K562 (cell line): ENCODE results near the gene PTBP3. TPM values are rescaled to one million over a fixed set of nuclear protein-coding genes. Genes with fewer than 3 reads are reported as not detected.

ENCODE experiments used
- CBFB ChIP-seq: sonication (generic); formaldehyde crosslinking; IDR thresholded peaks from 2 replicates; pipeline ENCODE4 v1.4.0; 2020; ENCODE audit warnings: mild to moderate bottlenecking, missing genetic modification reagents
- CBX2 ChIP-seq: fragments of 200-600 bp; sonication (generic); IDR thresholded peaks from one replicate; pipeline ENCODE4 v1.6.1; 2012; ENCODE audit warnings: mild to moderate bottlenecking, low read length, inconsistent platforms; ENCODE audit not compliant: insufficient read depth, poor library complexity, severe bottlenecking
- CHD2 ChIP-seq: IDR thresholded peaks from 2 replicates; pipeline ENCODE4 v1.6.1; 2011; ENCODE audit warnings: low read depth, low read length
- CREB3L1 ChIP-seq: fragments of 450-650 bp; IDR thresholded peaks from 2 replicates; pipeline ENCODE4 v1.6.1; 2014; ENCODE audit warnings: low read depth, mild to moderate bottlenecking, moderate library complexity, borderline replicate concordance
- DLX4 ChIP-seq: fragments of 250-450 bp; sonication (Bioruptor Pico); IDR thresholded peaks from 2 replicates; pipeline ENCODE4 v1.6.1; 2021; ENCODE audit warnings: mild to moderate bottlenecking
- E2F4 ChIP-seq: sonication (generic); formaldehyde crosslinking; IDR thresholded peaks from 2 replicates; pipeline ENCODE4 v1.8.0; 2022; ENCODE audit warnings: mild to moderate bottlenecking, low read depth, missing genetic modification reagents
- LARP7 ChIP-seq: fragments of 450-650 bp; IDR thresholded peaks from 2 replicates; pipeline ENCODE4 v1.6.1; 2016
- MAX ChIP-seq: sonication (generic); formaldehyde crosslinking; IDR thresholded peaks from 2 replicates; pipeline ENCODE4 v1.9.0; 2022; ENCODE audit warnings: mild to moderate bottlenecking, missing genetic modification reagents
- MCM5 ChIP-seq: fragments of 450-650 bp; IDR thresholded peaks from 2 replicates; pipeline ENCODE4 v1.6.1; 2016; ENCODE audit warnings: low read depth
- MCM7 ChIP-seq, 2 experiments: fragments of 450-650 bp; IDR thresholded peaks; 2 replicates each; pipeline ENCODE4 v1.6.1; 2016 to 2018
- NONO ChIP-seq, 2 experiments: fragments of 200-400 bp in 1 of 2; fragments of 450-650 bp in 1 of 2; formaldehyde crosslinking in 1 of 2; IDR thresholded peaks; 2 replicates each; pipeline ENCODE4 v1.6.1; 2017; ENCODE audit warnings: low read depth in 2 of 2, mild to moderate bottlenecking in 2 of 2, moderate library complexity in 2 of 2, low read length in 1 of 2
- NR2F6 ChIP-seq: fragments of 450-650 bp; formaldehyde crosslinking; IDR thresholded peaks from 2 replicates; pipeline ENCODE4 v1.4.0; 2020; ENCODE audit warnings: mild to moderate bottlenecking
- NR4A1 ChIP-seq, 2 experiments: fragments of 250-450 bp in 1 of 2; fragments of 450-650 bp in 1 of 2; sonication (Bioruptor Pico) in 1 of 2; IDR thresholded peaks; 2 replicates each; pipeline versions ENCODE4 v1.4.0 to v1.6.1; 2016 to 2020; ENCODE audit warnings: mild to moderate bottlenecking in 2 of 2, missing compliant biosample characterization in 1 of 2, missing genetic modification characterization in 1 of 2, moderate library complexity in 1 of 2
- SRSF7 ChIP-seq: fragments of 200-400 bp; formaldehyde crosslinking; optimal IDR thresholded peaks from 2 replicates; pipeline ENCODE3; 2017; ENCODE audit warnings: mild to moderate bottlenecking, low read depth, low read length
- STAT5A ChIP-seq: IDR thresholded peaks from 2 replicates; pipeline ENCODE4 v1.6.1; 2012; ENCODE audit warnings: low read length, inconsistent platforms, borderline replicate concordance
- ZNF146 ChIP-seq: IDR thresholded peaks from one replicate; pipeline ENCODE4 v1.6.1; 2018; ENCODE audit warnings: missing compliant biosample characterization; ENCODE audit not compliant: unreplicated experiment
- ZNF165 ChIP-seq: fragments of 250-450 bp; sonication (Bioruptor Pico); IDR thresholded peaks from 2 replicates; pipeline ENCODE4 v1.4.0; 2020; ENCODE audit warnings: borderline replicate concordance
- ZNF518B ChIP-seq: fragments of 250-450 bp; sonication (Bioruptor Pico); IDR thresholded peaks from 2 replicates; pipeline ENCODE4 v1.5.0; 2021; ENCODE audit warnings: mild to moderate bottlenecking, moderate library complexity
- ZNF551 ChIP-seq: fragments of 250-450 bp; sonication (Bioruptor Pico); IDR thresholded peaks from 2 replicates; pipeline ENCODE4 v1.5.0; 2021; ENCODE audit warnings: mild to moderate bottlenecking, moderate library complexity
- ZNF75A ChIP-seq: fragments of 450-650 bp; formaldehyde crosslinking; IDR thresholded peaks from 2 replicates; pipeline ENCODE4 v1.4.0; 2020; ENCODE audit warnings: mild to moderate bottlenecking
- ZNF79 ChIP-seq: fragments of 250-450 bp; sonication (Bioruptor Pico); IDR thresholded peaks from 2 replicates; pipeline ENCODE4 v1.4.0; 2020; ENCODE audit warnings: low read depth, mild to moderate bottlenecking, moderate library complexity
- polyA plus RNA-seq, 8 experiments: library from polyadenylated mRNA; depleted of rRNA in 4 of 8; stranded (reverse) in 5 of 8; unstranded in 3 of 8; fragments of >200 nt; fragmentation: Nextera tagmentation in 2 of 8; fragmentation: Illumina TruSeq in 1 of 8; extraction: Ambion mirVana in 2 of 8; extraction: Trizol in 1 of 8; gene quantifications; 2 replicates each; pipeline versions ENCODE4 v1.2.1 to v1.2.3, GENCODE V29; 2011 to 2014; ENCODE audit warnings: inconsistent platforms in 1 of 8, missing spikeins in 1 of 8
- total RNA-seq, 7 experiments: library from RNA; depleted of rRNA in 6 of 7; stranded (reverse); fragments of >200 nt in 6 of 7; fragmentation: Illumina TruSeq in 2 of 7; extraction: Trizol in 2 of 7; gene quantifications; 2 replicates each; pipeline versions ENCODE4 v1.2.1 to v1.2.3, GENCODE V29; 2011 to 2021; ENCODE audit warnings: low replicate concordance in 1 of 7

PTBP3 gene
- total and polyA plus RNA-seq, 9 of the 15 experiments (the other 6 are each of a cell fraction or from before 2014, with no cell fraction given) = 22.4 to 132 (median 68.0) TPM

GRCh38 chr9:112224401-112225289, 108.8 kb downstream of the PTBP3 start (continued):
- TF ChIP-seq MAX (CRISPR knock-in tag) (0 out of 2 replicates have a peak, but pooled peaks have one; percentile 46), MCM7 (IDR thresholded peaks at IDR 0.05) (no peak), CHD2 (no peak), CBX2 (no peak), NONO (IDR thresholded peaks at IDR 0.05; ENCODE audit: low read depth in 2 of 2, low read length in 1 of 2) (no peak), ZNF79 (CRISPR knock-in tag) (no peak), CREB3L1 (no peak), ZNF146 (CRISPR knock-in tag) (no peak), ZNF165 (CRISPR knock-in tag) (0 out of 2 replicates have a peak, but pooled peaks have one; percentile 63), LARP7 (no peak), NR2F6 (no peak), CBFB (CRISPR knock-in tag) (no peak), MCM5 (no peak), STAT5A (0 out of 2 replicates have a peak, but pooled peaks have one; percentile 36), DLX4 (CRISPR knock-in tag) (no peak), SRSF7 (no peak), ZNF551 (no peak), NR4A1 (CRISPR knock-in tag; IDR thresholded peaks at IDR 0.05) (no peak), NR4A1 (tag; IDR thresholded peaks at IDR 0.05) (peak; percentile 86), ZNF518B (CRISPR knock-in tag) (no peak), E2F4 (CRISPR knock-in tag) (no peak), ZNF75A (CRISPR knock-in tag) (0 out of 2 replicates have a peak, but pooled peaks have one; percentile 26)
